ENCODE measurements around the gene PRKD2. TPM values are rescaled to one million over a fixed set of nuclear protein-coding genes. Genes with fewer than 3 reads are reported as not detected.

Gene PRKD2
- total and polyA plus RNA-seq, 2 experiments from 2014 or later, result 24.7 to 25.5 TPM

GRCh38 chr19:46710687-46711086 lies 6.2 kb downstream of the PRKD2 start:
- TF ChIP-seq, protein P1, sequence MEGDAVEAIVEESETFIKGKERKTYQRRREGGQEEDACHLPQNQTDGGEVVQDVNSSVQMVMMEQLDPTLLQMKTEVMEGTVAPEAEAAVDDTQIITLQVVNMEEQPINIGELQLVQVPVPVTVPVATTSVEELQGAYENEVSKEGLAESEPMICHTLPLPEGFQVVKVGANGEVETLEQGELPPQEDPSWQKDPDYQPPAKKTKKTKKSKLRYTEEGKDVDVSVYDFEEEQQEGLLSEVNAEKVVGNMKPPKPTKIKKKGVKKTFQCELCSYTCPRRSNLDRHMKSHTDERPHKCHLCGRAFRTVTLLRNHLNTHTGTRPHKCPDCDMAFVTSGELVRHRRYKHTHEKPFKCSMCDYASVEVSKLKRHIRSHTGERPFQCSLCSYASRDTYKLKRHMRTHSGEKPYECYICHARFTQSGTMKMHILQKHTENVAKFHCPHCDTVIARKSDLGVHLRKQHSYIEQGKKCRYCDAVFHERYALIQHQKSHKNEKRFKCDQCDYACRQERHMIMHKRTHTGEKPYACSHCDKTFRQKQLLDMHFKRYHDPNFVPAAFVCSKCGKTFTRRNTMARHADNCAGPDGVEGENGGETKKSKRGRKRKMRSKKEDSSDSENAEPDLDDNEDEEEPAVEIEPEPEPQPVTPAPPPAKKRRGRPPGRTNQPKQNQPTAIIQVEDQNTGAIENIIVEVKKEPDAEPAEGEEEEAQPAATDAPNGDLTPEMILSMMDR (IDR thresholded peaks at IDR 0.05; ENCODE audit: low read depth, low read length), result no peak
- DNase-seq (ENCODE audit: low read depth in 1 of 2, low spot score in 1 of 2), result no peak
- no peak overlapping the region for H3K4me3 ChIP-seq
- H3K9me3 ChIP-seq (ENCODE audit: low read depth), result no peaks in the 10 kb centered on the region
- no peaks in the 10 kb centered on the region for H3K36me3 ChIP-seq
- peaks cover 12% of the 10 kb centered on the region for H3K4me1 ChIP-seq (ENCODE audit: low read depth)
- no peak overlapping the region for H3K27ac ChIP-seq
- no peaks in the 10 kb centered on the region for H3K27me3 ChIP-seq

GRCh38 chr19:46704379-46705076 lies 12.4 kb downstream of the PRKD2 start:
- H3K36me3 ChIP-seq, result peaks cover 16% of the 10 kb centered on the region
- no peak overlapping the region for H3K27ac ChIP-seq
- H3K4me3 ChIP-seq, result no peak overlapping the region
- TF ChIP-seq, protein P1 (IDR thresholded peaks at IDR 0.05; ENCODE audit: low read depth, low read length), result peak; percentile 97
- no peaks in the 10 kb centered on the region for H3K4me1 ChIP-seq (ENCODE audit: low read depth)
- peak; percentile 51 to 72 for DNase-seq (ENCODE audit: low read depth in 1 of 2, low spot score in 1 of 2)
- no peaks in the 10 kb centered on the region for H3K9me3 ChIP-seq (ENCODE audit: low read depth)
- no peaks in the 10 kb centered on the region for H3K27me3 ChIP-seq

DNA sequence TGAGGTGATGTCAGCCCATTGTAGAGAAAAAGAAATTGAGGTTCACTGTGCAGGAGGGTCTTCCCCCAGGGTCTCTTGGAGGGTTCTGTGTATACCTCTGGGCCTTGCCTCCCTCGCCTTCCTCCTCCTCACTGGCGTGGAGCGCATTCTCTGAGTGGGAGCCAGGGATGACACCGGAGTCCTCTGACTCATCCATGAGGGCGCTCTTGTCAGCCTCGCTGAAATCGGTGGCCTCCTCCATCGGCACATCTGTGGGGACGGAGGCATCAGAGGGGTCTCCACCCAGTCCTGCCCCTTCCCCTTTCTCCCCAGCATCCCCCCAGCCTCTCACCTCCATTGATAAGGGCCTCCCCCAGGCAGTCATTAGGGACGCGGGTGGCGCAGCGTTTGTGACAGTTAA lies 16.2 kb downstream of the PRKD2 start:
- H3K27me3 ChIP-seq, result no peaks in the 10 kb centered on the region
- peaks cover 20% of the 10 kb centered on the region for H3K36me3 ChIP-seq
- no peak overlapping the region for H3K27ac ChIP-seq
- no peak overlapping the region for H3K4me3 ChIP-seq
- TF ChIP-seq, protein P1 (IDR thresholded peaks at IDR 0.05; ENCODE audit: low read depth, low read length), result no peak
- no peaks in the 10 kb centered on the region for H3K9me3 ChIP-seq (ENCODE audit: low read depth)
- no peak for DNase-seq (ENCODE audit: low read depth in 1 of 2, low spot score in 1 of 2)
- no peaks in the 10 kb centered on the region for H3K4me1 ChIP-seq (ENCODE audit: low read depth)

GRCh38 chr19:46698395-46699321 lies 18.3 kb downstream of the PRKD2 start:
- Histone ChIP-seq H3K4me3 (no peak overlapping the region), H3K4me1 (ENCODE audit: low read depth) (no peaks in the 10 kb centered on the region), H3K36me3 (peaks cover 26% of the 10 kb centered on the region), H3K9me3 (ENCODE audit: low read depth) (no peaks in the 10 kb centered on the region), H3K27ac (no peak overlapping the region), H3K27me3 (no peaks in the 10 kb centered on the region)
- TF ChIP-seq, protein P1 (IDR thresholded peaks at IDR 0.05; ENCODE audit: low read depth, low read length), result no peak
- DNase-seq (ENCODE audit: low read depth in 1 of 2, low spot score in 1 of 2), result no peak

GRCh38 chr19:46697204-46697960 lies 19.5 kb downstream of the PRKD2 start:
- TF ChIP-seq, protein P1 (IDR thresholded peaks at IDR 0.05; ENCODE audit: low read depth, low read length), result no peak
- Histone ChIP-seq H3K4me3 (no peak overlapping the region), H3K27me3 (no peaks in the 10 kb centered on the region), H3K27ac (no peak overlapping the region), H3K9me3 (ENCODE audit: low read depth) (no peaks in the 10 kb centered on the region), H3K4me1 (ENCODE audit: low read depth) (no peaks in the 10 kb centered on the region), H3K36me3 (peaks cover 35% of the 10 kb centered on the region)
- DNase-seq (ENCODE audit: low read depth in 1 of 2, low spot score in 1 of 2), result peak; percentile 82 to 96
